ENCODE results near the gene GALNT14. TPM values are rescaled to one million over a fixed set of nuclear protein-coding genes. Genes with fewer than 3 reads are reported as not detected.

The GALNT14 gene
- total RNA-seq, 3 donors from 2014 or later, result 0.75 TPM; not detected in 2

GRCh38 chr2:31057691-31058090 lies 80.5 kb downstream of the GALNT14 start:
- TF ChIP-seq CTCF (IDR thresholded peaks at IDR 0.05), result no peak
- Histone ChIP-seq H3K9me3 (no peaks in the 10 kb centered on the region), H3K4me3 (no peak overlapping the region), H3K36me3 (ENCODE audit: low read depth) (no peaks in the 10 kb centered on the region), H3K4me1 (ENCODE audit: low read depth) (no peaks in the 10 kb centered on the region)
- ATAC-seq, result no peak
- DNase-seq, result no peak
- intact Hi-C loops (cut with DNase I, micrococcal nuclease), result no loop called here

GRCh38 chr2:31055938-31056337 lies 82.3 kb downstream of the GALNT14 start:
- H3K36me3 ChIP-seq (ENCODE audit: low read depth), result no peaks in the 10 kb centered on the region
- H3K4me3 ChIP-seq, result no peak overlapping the region
- H3K9me3 ChIP-seq, result no peaks in the 10 kb centered on the region
- DNase-seq (no peak), ATAC-seq (no peak)
- TF ChIP-seq CTCF (IDR thresholded peaks at IDR 0.05), result no peak
- H3K4me1 ChIP-seq (ENCODE audit: low read depth), result no peaks in the 10 kb centered on the region
- intact Hi-C loops (cut with DNase I, micrococcal nuclease), result no loop called here

- no peaks in the 10 kb centered on the region for H3K36me3 ChIP-seq (ENCODE audit: low read depth)
- H3K4me1 ChIP-seq (ENCODE audit: low read depth), result no peaks in the 10 kb centered on the region
- no peak for TF ChIP-seq CTCF (IDR thresholded peaks at IDR 0.05)
- H3K9me3 ChIP-seq, result no peaks in the 10 kb centered on the region
- H3K4me3 ChIP-seq, result no peak overlapping the region
- intact Hi-C loops (cut with DNase I, micrococcal nuclease), result no loop called here
- DNase-seq (peak in 1 of 3 donors; percentile 30), ATAC-seq (peak; percentile 87)
Observed at GRCh38 chr2:31054842-31055388, 83.3 kb downstream of the GALNT14 start.

- no peak for TF ChIP-seq CTCF (IDR thresholded peaks at IDR 0.05)
- H3K4me3 ChIP-seq, result no peak overlapping the region
- ATAC-seq (no peak), DNase-seq (no peak)
- H3K36me3 ChIP-seq (ENCODE audit: low read depth), result no peaks in the 10 kb centered on the region
- intact Hi-C loops (cut with DNase I, micrococcal nuclease), result no loop called here
- no peaks in the 10 kb centered on the region for H3K9me3 ChIP-seq
- H3K4me1 ChIP-seq (ENCODE audit: low read depth), result no peaks in the 10 kb centered on the region
Observed at GRCh38 chr2:31053929-31054782, 84.1 kb downstream of the GALNT14 start.

- Histone ChIP-seq H3K4me1 (ENCODE audit: low read depth) (no peaks in the 10 kb centered on the region), H3K4me3 (no peak overlapping the region), H3K9me3 (no peaks in the 10 kb centered on the region), H3K36me3 (ENCODE audit: low read depth) (no peaks in the 10 kb centered on the region)
- intact Hi-C loops (cut with DNase I, micrococcal nuclease), result no loop called here
- DNase-seq, result no peak
- ATAC-seq, result no peak
- TF ChIP-seq CTCF (IDR thresholded peaks at IDR 0.05), result no peak
Observed at GRCh38 chr2:31052284-31052683, 86.0 kb downstream of the GALNT14 start.

Data from mucosa of descending colon (tissue), 3 donors.